Mucosa of descending colon (tissue), 3 donors: ENCODE data around the gene ALDH18A1. TPM values are rescaled to one million over a fixed set of nuclear protein-coding genes. Genes with fewer than 3 reads are reported as not detected.

Experiments
- ATAC-seq: fragments of 200-7000 bp; cut with Tn5 transposase; one replicate; pipeline ENCODE4 v1.9.1; 2020; ENCODE audit warnings: mild to moderate bottlenecking, moderate library complexity
- DNase-seq, 3 donors: peaks; one replicate each; pipeline ENCODE4 v3.0.0-alpha.2; 2020
- H3K36me3 ChIP-seq: fragments of 200-600 bp; one replicate; pipeline ENCODE4 v1.8.0; 2021; ENCODE audit warnings: low read depth, mild to moderate bottlenecking
- H3K4me1 ChIP-seq: fragments of 200-600 bp; one replicate; pipeline ENCODE4 v1.8.0; 2021; ENCODE audit warnings: low read depth, mild to moderate bottlenecking
- H3K4me3 ChIP-seq: fragments of 200-600 bp; one replicate; pipeline ENCODE4 v1.8.0; 2021; ENCODE audit warnings: mild to moderate bottlenecking
- H3K9me3 ChIP-seq: fragments of 200-600 bp; one replicate; pipeline ENCODE4 v1.8.0; 2021; ENCODE audit warnings: mild to moderate bottlenecking
- intact Hi-C, 2 donors: fragments of 100-400 bp; cut with DNase I in 1 of 2; cut with micrococcal nuclease in 1 of 2; formaldehyde crosslinking; loops; one replicate each; pipeline versions ENCODE4 v1.11.0 to v1.11.1; 2022; cut with DNase I, micrococcal nuclease
- total RNA-seq, 3 donors: library from RNA; stranded (reverse); fragmentation: NEBNext Ultra II Directional in 2 of 3; extraction: Animal tissue kit (Norgen Biotek cat#: 25700) in 2 of 3; gene quantifications; one replicate each; pipeline versions ENCODE4 v1.2.1 to v1.2.4, GENCODE V29; 2021 to 2023
- TF ChIP-seq, protein P1 (sequence below): fragments of 200-600 bp; IDR thresholded peaks from one replicate; pipeline ENCODE4 v1.8.0; 2022; ENCODE audit warnings: antibody characterized with exemption, mild to moderate bottlenecking
- donor health status: DM: no; HTN: no; CAD: no; lungs with moderate emphysema.
- donor health status: DM: no; HTN: no; CAD: no.
- donor health status: DM: no; HTN: yes; CAD: no.

ALDH18A1 gene
- total RNA-seq, 3 donors from 2014 or later = 85.6 to 230 (median 101) TPM

DNA sequence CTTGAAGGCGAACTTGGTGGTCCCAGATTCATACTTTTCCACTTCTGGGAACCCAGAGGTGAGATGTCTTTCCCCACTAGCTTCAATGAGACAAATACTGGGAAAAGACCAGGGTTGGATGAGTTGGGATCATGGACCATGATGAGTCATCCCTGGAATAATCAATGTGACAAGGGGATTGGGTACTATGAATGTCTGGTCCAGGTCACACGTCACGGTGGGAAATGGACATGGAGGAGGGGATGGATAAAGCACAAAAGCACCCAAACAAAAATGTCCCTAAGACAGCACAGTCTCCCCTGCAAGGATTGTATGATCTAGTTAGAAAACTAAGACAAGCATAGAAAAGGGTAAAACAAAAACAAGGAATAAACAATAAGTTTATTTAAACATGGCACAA lies 83.0 kb downstream of the ALDH18A1 start:
- DNase-seq (no peak), ATAC-seq (no peak)
- no peaks in the 10 kb centered on the region for H3K36me3 ChIP-seq

DNA sequence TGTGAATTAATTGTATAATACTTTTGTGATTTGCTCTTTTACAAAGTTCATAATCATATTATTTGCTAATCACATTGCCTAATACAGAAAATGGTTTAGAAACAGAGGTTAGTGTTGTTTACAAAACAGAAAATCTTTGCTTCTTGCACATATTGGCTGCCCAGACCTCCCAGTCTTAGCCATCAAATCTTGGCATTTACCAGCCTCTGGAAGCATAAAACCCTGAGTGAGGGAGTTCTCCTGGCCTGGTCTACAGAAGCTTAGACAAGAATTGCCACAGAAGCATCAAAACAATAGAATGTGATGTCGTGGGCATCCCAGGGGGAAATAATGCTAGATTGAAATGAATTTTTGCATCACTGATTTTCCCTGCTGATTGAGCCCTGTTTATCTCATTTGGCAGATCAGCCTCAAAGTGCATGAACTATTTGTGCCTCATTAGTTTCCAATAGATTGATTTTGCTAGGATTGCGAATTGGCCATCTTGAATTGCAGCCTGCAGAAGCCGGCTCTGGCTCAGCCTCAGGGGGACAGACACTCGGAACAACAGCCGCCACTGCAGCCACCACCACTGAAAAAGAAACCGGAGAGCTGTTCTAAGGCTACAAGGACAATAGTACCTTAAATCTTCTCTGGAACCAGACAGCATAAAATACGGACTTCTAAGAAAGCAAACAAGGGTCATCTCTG lies 84.2 kb downstream of the ALDH18A1 start:
- intact Hi-C loops = no loop called here
- H3K36me3 ChIP-seq = no peaks in the 10 kb centered on the region
- ATAC-seq = no peak
- TF ChIP-seq, protein P1, sequence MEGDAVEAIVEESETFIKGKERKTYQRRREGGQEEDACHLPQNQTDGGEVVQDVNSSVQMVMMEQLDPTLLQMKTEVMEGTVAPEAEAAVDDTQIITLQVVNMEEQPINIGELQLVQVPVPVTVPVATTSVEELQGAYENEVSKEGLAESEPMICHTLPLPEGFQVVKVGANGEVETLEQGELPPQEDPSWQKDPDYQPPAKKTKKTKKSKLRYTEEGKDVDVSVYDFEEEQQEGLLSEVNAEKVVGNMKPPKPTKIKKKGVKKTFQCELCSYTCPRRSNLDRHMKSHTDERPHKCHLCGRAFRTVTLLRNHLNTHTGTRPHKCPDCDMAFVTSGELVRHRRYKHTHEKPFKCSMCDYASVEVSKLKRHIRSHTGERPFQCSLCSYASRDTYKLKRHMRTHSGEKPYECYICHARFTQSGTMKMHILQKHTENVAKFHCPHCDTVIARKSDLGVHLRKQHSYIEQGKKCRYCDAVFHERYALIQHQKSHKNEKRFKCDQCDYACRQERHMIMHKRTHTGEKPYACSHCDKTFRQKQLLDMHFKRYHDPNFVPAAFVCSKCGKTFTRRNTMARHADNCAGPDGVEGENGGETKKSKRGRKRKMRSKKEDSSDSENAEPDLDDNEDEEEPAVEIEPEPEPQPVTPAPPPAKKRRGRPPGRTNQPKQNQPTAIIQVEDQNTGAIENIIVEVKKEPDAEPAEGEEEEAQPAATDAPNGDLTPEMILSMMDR = no peak
- H3K9me3 ChIP-seq = no peaks in the 10 kb centered on the region
- no peak overlapping the region for H3K4me3 ChIP-seq
- peaks cover 4% of the 10 kb centered on the region for H3K4me1 ChIP-seq
- no peak for DNase-seq

More for the DNA sequence above, 83.0 kb downstream of the ALDH18A1 start:
- TF ChIP-seq, protein P1 = no peak
- Histone ChIP-seq H3K4me1 (no peaks in the 10 kb centered on the region), H3K4me3 (no peak overlapping the region), H3K9me3 (no peaks in the 10 kb centered on the region)
- intact Hi-C loops = no loop called here

GRCh38 chr10:95571390-95571789 lies 85.1 kb downstream of the ALDH18A1 start:
- Histone ChIP-seq H3K4me3 (no peak overlapping the region), H3K36me3 (no peaks in the 10 kb centered on the region), H3K9me3 (no peaks in the 10 kb centered on the region), H3K4me1 (peaks cover 4% of the 10 kb centered on the region)
- intact Hi-C loops = no loop called here
- ATAC-seq (no peak), DNase-seq (no peak)
- TF ChIP-seq, protein P1 = no peak

- intact Hi-C loops = no loop called here
These were observed 87.1 kb downstream of the ALDH18A1 start for GRCh38 chr10:95569368-95569767.

GRCh38 chr10:95567903-95568630 lies 88.4 kb downstream of the ALDH18A1 start:
- H3K4me3 ChIP-seq = no peak overlapping the region
- H3K36me3 ChIP-seq = no peaks in the 10 kb centered on the region
- ATAC-seq (peak; percentile 66), DNase-seq (no peak)
- intact Hi-C loops = no loop called here
- H3K9me3 ChIP-seq = no peaks in the 10 kb centered on the region
- TF ChIP-seq, protein P1 = no peak
- peaks cover 4% of the 10 kb centered on the region for H3K4me1 ChIP-seq

More at GRCh38 chr10:95569368-95569767, 87.1 kb downstream of the ALDH18A1 start:
- H3K36me3 ChIP-seq = no peaks in the 10 kb centered on the region
- no peaks in the 10 kb centered on the region for H3K9me3 ChIP-seq
- DNase-seq (no peak), ATAC-seq (no peak)
- H3K4me3 ChIP-seq = no peak overlapping the region
- TF ChIP-seq, protein P1 = no peak
- H3K4me1 ChIP-seq = peaks cover 4% of the 10 kb centered on the region
